ENCODE results near the gene USH2A. TPM values are rescaled to one million over a fixed set of nuclear protein-coding genes. Genes with fewer than 3 reads are reported as not detected.

USH2A gene
- total RNA-seq, 4 donors from 2014 or later = 0.08 to 0.18 TPM; not detected in 2

GRCh38 chr1:216425577-216425976 is 2.3 kb upstream of the USH2A start:
- Histone ChIP-seq H3K9me3 (no peaks in the 10 kb centered on the region), H3K4me1 (no peaks in the 10 kb centered on the region), H3K4me3 (no peak overlapping the region), H3K27me3 (no peaks in the 10 kb centered on the region), H3K36me3 (no peaks in the 10 kb centered on the region), H3K27ac (no peak overlapping the region)
- TF ChIP-seq POLR2A (IDR thresholded peaks at IDR 0.05) = no peak
- no peak for TF ChIP-seq CTCF (IDR thresholded peaks at IDR 0.05)
- TF ChIP-seq EP300 (IDR thresholded peaks at IDR 0.05) = no peak
- TF ChIP-seq POLR2AphosphoS5 (IDR thresholded peaks at IDR 0.05) = no peak
- DNase-seq (ENCODE audit: low spot score in 2 of 2) = no peak
- 82% methylated on average over 5 of the region's 5 CpGs for WGBS

GRCh38 chr1:216420746-216421145 is 2.5 kb downstream of the USH2A start:
- H3K27ac ChIP-seq = no peak overlapping the region
- WGBS = 31% methylated on average over 1 of the region's 1 CpG

GRCh38 chr1:216420263-216420662 is 3.0 kb downstream of the USH2A start:
- no peak for TF ChIP-seq EP300 (IDR thresholded peaks at IDR 0.05)
- no peak for TF ChIP-seq CTCF (IDR thresholded peaks at IDR 0.05)
- H3K27ac ChIP-seq = no peak overlapping the region
- 29% methylated on average over 2 of the region's 2 CpGs for WGBS

More at GRCh38 chr1:216420746-216421145, 2.5 kb downstream of the USH2A start:
- Histone ChIP-seq H3K4me3 (no peak overlapping the region), H3K27me3 (no peaks in the 10 kb centered on the region), H3K9me3 (no peaks in the 10 kb centered on the region), H3K4me1 (no peaks in the 10 kb centered on the region), H3K36me3 (no peaks in the 10 kb centered on the region)
- TF ChIP-seq EP300 (IDR thresholded peaks at IDR 0.05) = no peak
- no peak for TF ChIP-seq POLR2A (IDR thresholded peaks at IDR 0.05)
- TF ChIP-seq POLR2AphosphoS5 (IDR thresholded peaks at IDR 0.05) = no peak
- no peak for TF ChIP-seq CTCF (IDR thresholded peaks at IDR 0.05)
- DNase-seq (ENCODE audit: low spot score in 2 of 2) = no peak

GRCh38 chr1:216416488-216416887 is 6.8 kb downstream of the USH2A start:
- Histone ChIP-seq H3K4me3 (no peak overlapping the region), H3K27me3 (no peaks in the 10 kb centered on the region), H3K27ac (no peak overlapping the region), H3K36me3 (no peaks in the 10 kb centered on the region), H3K4me1 (no peaks in the 10 kb centered on the region), H3K9me3 (no peaks in the 10 kb centered on the region)
- TF ChIP-seq EP300 (IDR thresholded peaks at IDR 0.05) (no peak), POLR2A (IDR thresholded peaks at IDR 0.05) (no peak), CTCF (IDR thresholded peaks at IDR 0.05) (no peak), POLR2AphosphoS5 (IDR thresholded peaks at IDR 0.05) (no peak)
- WGBS = 41% methylated on average over 1 of the region's 1 CpG
- no peak for DNase-seq (ENCODE audit: low spot score in 2 of 2)

More at GRCh38 chr1:216420263-216420662, 3.0 kb downstream of the USH2A start:
- Histone ChIP-seq H3K36me3 (no peaks in the 10 kb centered on the region), H3K4me3 (no peak overlapping the region), H3K27me3 (no peaks in the 10 kb centered on the region), H3K4me1 (no peaks in the 10 kb centered on the region), H3K9me3 (no peaks in the 10 kb centered on the region)
- no peak for DNase-seq (ENCODE audit: low spot score in 2 of 2)

- Histone ChIP-seq H3K36me3 (no peaks in the 10 kb centered on the region), H3K27me3 (no peaks in the 10 kb centered on the region), H3K9me3 (no peaks in the 10 kb centered on the region), H3K4me1 (no peaks in the 10 kb centered on the region), H3K27ac (no peak overlapping the region), H3K4me3 (no peak overlapping the region)
- DNase-seq (ENCODE audit: low spot score in 2 of 2) = no peak
- TF ChIP-seq EP300 (IDR thresholded peaks at IDR 0.05) (no peak), POLR2A (IDR thresholded peaks at IDR 0.05) (no peak), CTCF (IDR thresholded peaks at IDR 0.05) (no peak), POLR2AphosphoS5 (IDR thresholded peaks at IDR 0.05) (no peak)
- WGBS = 92% methylated on average over 4 of the region's 4 CpGs
Observed at GRCh38 chr1:216410026-216410425, 13.2 kb downstream of the USH2A start.
